Keratinocyte (primary cell): ENCODE data around the gene SFSWAP. TPM values are rescaled to one million over a fixed set of nuclear protein-coding genes. Genes with fewer than 3 reads are reported as not detected.

ENCODE experiments used
- DNase-seq: peaks from one replicate; pipeline ENCODE4 v3.0.0-alpha.2; 2011; ENCODE audit warnings: low read depth, missing footprints, low spot score
- FAIRE-seq: peaks from 2 replicates; lab custom pipeline; 2011; peaks lifted over from hg19 to GRCh38; lab: Jason Lieb, UNC
- H2AFZ ChIP-seq: 2 replicates; pipeline ENCODE4 v1.6.0; 2012; ENCODE audit warnings: low read length, control low read depth, inconsistent platforms; ENCODE audit not compliant: control insufficient read depth
- H3K27ac ChIP-seq: 2 replicates; pipeline ENCODE4 v1.5.1; 2011; ENCODE audit warnings: low read length; ENCODE audit not compliant: control insufficient read depth, insufficient read depth
- H3K27me3 ChIP-seq: 3 replicates; pipeline ENCODE4 v1.6.0; 2011; ENCODE audit warnings: low read length; ENCODE audit not compliant: control insufficient read depth, insufficient read depth; ENCODE audit errors: extremely low read depth
- H3K36me3 ChIP-seq, 2 experiments: 2 replicates in 1 of 2; 3 replicates in 1 of 2; pipeline ENCODE4 v1.5.1; 2011; ENCODE audit warnings: low read length in 2 of 2, mild to moderate bottlenecking in 1 of 2; ENCODE audit not compliant: control insufficient read depth in 2 of 2, insufficient read depth in 2 of 2; ENCODE audit errors: extremely low read depth in 1 of 2
- H3K4me1 ChIP-seq: 3 replicates; pipeline ENCODE4 v1.5.1; 2011; ENCODE audit warnings: low read length; ENCODE audit not compliant: control insufficient read depth, insufficient read depth; ENCODE audit errors: extremely low read depth
- H3K4me2 ChIP-seq: 3 replicates; pipeline ENCODE4 v1.6.0; 2011; ENCODE audit warnings: low read depth, low read length; ENCODE audit not compliant: control insufficient read depth, insufficient read depth; ENCODE audit errors: extremely low read depth
- H3K4me3 ChIP-seq, 3 experiments: fragments of 200-600 bp in 1 of 3; sonication (generic) in 1 of 3; 2 replicates in 2 of 3; 3 replicates in 1 of 3; pipeline ENCODE4 v1.5.1; 2011 to 2016; ENCODE audit warnings: low read length in 3 of 3, mild to moderate bottlenecking in 3 of 3, control low read depth in 2 of 3, inconsistent platforms in 1 of 3, low read depth in 1 of 3, mixed read lengths in 1 of 3, mixed run types in 1 of 3, moderate library complexity in 1 of 3; ENCODE audit not compliant: control insufficient read depth in 2 of 3, insufficient read depth in 2 of 3; ENCODE audit errors: extremely low read depth in 1 of 3
- H3K79me2 ChIP-seq: 2 replicates; pipeline ENCODE4 v1.6.0; 2012; ENCODE audit warnings: low read length; ENCODE audit not compliant: control insufficient read depth, insufficient read depth
- H3K9ac ChIP-seq: 3 replicates; pipeline ENCODE4 v1.6.0; 2011; ENCODE audit warnings: low read length; ENCODE audit not compliant: control insufficient read depth, insufficient read depth; ENCODE audit errors: extremely low read depth
- H3K9me1 ChIP-seq: 3 replicates; pipeline ENCODE4 v1.6.0; 2011; ENCODE audit warnings: low read length; ENCODE audit not compliant: control insufficient read depth, insufficient read depth; ENCODE audit errors: extremely low read depth
- H3K9me3 ChIP-seq: 2 replicates; pipeline ENCODE4 v1.5.1; 2012; ENCODE audit warnings: low read depth, low read length; ENCODE audit not compliant: control insufficient read depth
- H4K20me1 ChIP-seq: 3 replicates; pipeline ENCODE4 v1.6.0; 2011; ENCODE audit warnings: low read length; ENCODE audit not compliant: control insufficient read depth, insufficient read depth; ENCODE audit errors: extremely low read depth
- EZH2 ChIP-seq: IDR thresholded peaks from one replicate; pipeline ENCODE4 v1.6.1; 2012; ENCODE audit warnings: inconsistent platforms, mild to moderate bottlenecking, low read length, moderate library complexity
- dilution Hi-C: fragments of 300-500 bp; cut with MboI; formaldehyde crosslinking; loops from one replicate; pipeline ENCODE4 v1.7.0; 2020; ENCODE audit warnings: low sequenced_read_pairs; ENCODE audit not compliant: extremely low pct_ligation_motif_present
- polyA plus RNA-seq, 5 experiments: library from polyadenylated mRNA; depleted of rRNA in 3 of 5; stranded (reverse) in 3 of 5; stranded (forward) in 1 of 5; unstranded in 1 of 5; fragments of >200 nt; gene quantifications; 1 replicate in 1 of 5; 2 replicates in 3 of 5; 3 replicates in 1 of 5; pipeline versions ENCODE4 v1.2.1 to v1.2.3, GENCODE V29; 2011 to 2012; ENCODE audit warnings: missing spikeins in 2 of 5, low read depth in 1 of 5, low replicate concordance in 1 of 5
- TF ChIP-seq, protein P1 (sequence below), 3 experiments: IDR thresholded peaks in 1 of 3; conservative IDR thresholded peaks in 1 of 3; optimal IDR thresholded peaks in 1 of 3; 2 replicates in 2 of 3; 3 replicates in 1 of 3; pipeline versions ENCODE3 to v1.5.1; 2011; ENCODE audit warnings: low read length in 3 of 3, mild to moderate bottlenecking in 3 of 3, moderate library complexity in 2 of 3, control low read depth in 1 of 3, inconsistent platforms in 1 of 3; ENCODE audit not compliant: insufficient read depth in 2 of 3; ENCODE audit errors: extremely low read depth in 1 of 3

SFSWAP gene
- polyA plus RNA-seq, 1 donor (not counting 4 experiments of a cell fraction or from before 2014, with no cell fraction given): 13.1 TPM

DNA sequence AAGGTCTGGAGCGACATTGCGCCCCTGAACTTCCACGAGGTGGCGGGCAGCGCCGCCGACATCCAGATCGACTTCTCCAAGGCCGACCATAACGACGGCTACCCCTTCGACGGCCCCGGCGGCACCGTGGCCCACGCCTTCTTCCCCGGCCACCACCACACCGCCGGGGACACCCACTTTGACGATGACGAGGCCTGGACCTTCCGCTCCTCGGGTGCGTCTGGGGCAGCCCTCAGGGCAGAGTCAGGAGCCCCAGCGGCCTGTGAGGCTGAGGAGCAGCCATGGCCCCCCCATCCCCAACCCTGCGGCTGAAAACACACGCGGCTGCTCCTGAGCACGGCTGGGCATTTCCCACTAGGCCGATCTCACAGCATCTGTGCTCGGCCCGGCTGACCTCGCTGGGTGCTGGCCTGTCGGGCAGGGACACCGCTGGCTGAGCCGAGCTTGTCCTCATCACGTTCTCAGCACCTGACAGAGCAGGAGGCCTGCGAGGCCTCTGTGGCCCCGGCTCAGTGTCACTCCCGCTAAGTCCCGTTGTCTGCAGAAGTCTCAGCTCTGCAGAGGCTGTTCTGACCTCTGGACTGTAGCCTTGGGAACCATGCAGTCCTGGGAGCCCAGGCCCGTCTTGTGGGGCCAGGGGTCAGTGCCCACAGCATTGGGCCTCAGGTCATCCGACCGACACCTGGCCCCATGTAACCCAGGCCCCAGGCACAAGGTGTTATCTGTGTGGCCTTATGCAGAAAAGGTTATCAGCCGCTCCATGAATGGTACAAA lies 129.9 kb downstream of the SFSWAP start:
- Histone ChIP-seq H3K4me1 (no peaks in the 10 kb centered on the region), H3K4me3 (no peak overlapping the region), H3K36me3 (no peaks in the 10 kb centered on the region), H4K20me1 (no peaks in the 10 kb centered on the region), H2AFZ (no peak overlapping the region), H3K9me1 (no peaks in the 10 kb centered on the region), H3K9ac (no peak overlapping the region), H3K27me3 (no peaks in the 10 kb centered on the region), H3K79me2 (no peaks in the 10 kb centered on the region), H3K27ac (no peak overlapping the region), H3K9me3 (no peaks in the 10 kb centered on the region), H3K4me2 (no peak overlapping the region)
- FAIRE-seq (no peak), DNase-seq (no peak)
- dilution Hi-C loops: no loop called here
- TF ChIP-seq, protein P1, sequence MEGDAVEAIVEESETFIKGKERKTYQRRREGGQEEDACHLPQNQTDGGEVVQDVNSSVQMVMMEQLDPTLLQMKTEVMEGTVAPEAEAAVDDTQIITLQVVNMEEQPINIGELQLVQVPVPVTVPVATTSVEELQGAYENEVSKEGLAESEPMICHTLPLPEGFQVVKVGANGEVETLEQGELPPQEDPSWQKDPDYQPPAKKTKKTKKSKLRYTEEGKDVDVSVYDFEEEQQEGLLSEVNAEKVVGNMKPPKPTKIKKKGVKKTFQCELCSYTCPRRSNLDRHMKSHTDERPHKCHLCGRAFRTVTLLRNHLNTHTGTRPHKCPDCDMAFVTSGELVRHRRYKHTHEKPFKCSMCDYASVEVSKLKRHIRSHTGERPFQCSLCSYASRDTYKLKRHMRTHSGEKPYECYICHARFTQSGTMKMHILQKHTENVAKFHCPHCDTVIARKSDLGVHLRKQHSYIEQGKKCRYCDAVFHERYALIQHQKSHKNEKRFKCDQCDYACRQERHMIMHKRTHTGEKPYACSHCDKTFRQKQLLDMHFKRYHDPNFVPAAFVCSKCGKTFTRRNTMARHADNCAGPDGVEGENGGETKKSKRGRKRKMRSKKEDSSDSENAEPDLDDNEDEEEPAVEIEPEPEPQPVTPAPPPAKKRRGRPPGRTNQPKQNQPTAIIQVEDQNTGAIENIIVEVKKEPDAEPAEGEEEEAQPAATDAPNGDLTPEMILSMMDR (optimal IDR thresholded peaks at IDR 0.05 in 1 of 3, IDR thresholded peaks at IDR 0.05 in 1 of 3, conservative IDR thresholded peaks at IDR 0.05 in 1 of 3; ENCODE audit: extremely low read depth in 1 of 3, insufficient read depth in 2 of 3, low read length in 3 of 3): no peak
- no peak for TF ChIP-seq EZH2

DNA sequence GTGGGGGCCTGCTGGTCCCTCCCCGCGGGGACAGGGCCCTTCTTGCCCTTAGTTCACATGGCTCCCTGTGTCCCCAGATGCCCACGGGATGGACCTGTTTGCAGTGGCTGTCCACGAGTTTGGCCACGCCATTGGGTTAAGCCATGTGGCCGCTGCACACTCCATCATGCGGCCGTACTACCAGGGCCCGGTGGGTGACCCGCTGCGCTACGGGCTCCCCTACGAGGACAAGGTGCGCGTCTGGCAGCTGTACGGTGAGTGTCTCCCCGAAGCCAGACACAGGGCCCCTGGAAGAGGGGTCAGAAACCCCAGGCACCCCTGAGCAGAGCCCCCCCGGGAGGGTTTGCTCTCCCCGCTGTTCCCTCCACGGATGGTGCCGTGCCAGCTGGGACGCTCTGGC lies 130.7 kb downstream of the SFSWAP start:
- H3K9me3 ChIP-seq: no peaks in the 10 kb centered on the region
- no peak for FAIRE-seq
- H3K4me1 ChIP-seq: no peaks in the 10 kb centered on the region
- H3K36me3 ChIP-seq: no peaks in the 10 kb centered on the region
- H3K4me3 ChIP-seq: no peak overlapping the region
- no peaks in the 10 kb centered on the region for H3K79me2 ChIP-seq
- dilution Hi-C loops: no loop called here
- no peak overlapping the region for H3K27ac ChIP-seq
- no peak overlapping the region for H2AFZ ChIP-seq
- no peak for DNase-seq
- H3K9me1 ChIP-seq: no peaks in the 10 kb centered on the region
- H3K27me3 ChIP-seq: no peaks in the 10 kb centered on the region
- H3K4me2 ChIP-seq: no peak overlapping the region
- H4K20me1 ChIP-seq: no peaks in the 10 kb centered on the region
- no peak overlapping the region for H3K9ac ChIP-seq
- TF ChIP-seq, protein P1 (optimal IDR thresholded peaks at IDR 0.05 in 1 of 3, IDR thresholded peaks at IDR 0.05 in 1 of 3, conservative IDR thresholded peaks at IDR 0.05 in 1 of 3; ENCODE audit: extremely low read depth in 1 of 3, insufficient read depth in 2 of 3, low read length in 3 of 3): no peak
- TF ChIP-seq EZH2: no peak
